Posterior vena cava (tissue), 2 donors: ENCODE results near the gene LTBR. TPM values are rescaled to one million over a fixed set of nuclear protein-coding genes. Genes with fewer than 3 reads are reported as not detected.

Experiments used
- DNase-seq: peaks from one replicate; pipeline ENCODE4 v3.0.0-alpha.2; 2020; ENCODE audit warnings: low spot score
- intact Hi-C, 2 donors: fragments of 100-400 bp; cut with DNase I; formaldehyde crosslinking; loops; one replicate each; pipeline versions ENCODE4 v1.14.1 to v1.14.2; 2022 to 2023
- total RNA-seq, 2 donors: library from RNA; stranded (reverse); fragmentation: NEBNext Ultra II Directional; extraction: Animal tissue kit (Norgen Biotek cat#: 25700); gene quantifications; one replicate each; pipeline ENCODE4 v1.2.1, GENCODE V29; 2021
- donor health status: DM: yes; HTN: yes; CAD: no.
- donor health status: DM: yes; HTN: yes; CAD: no.

LTBR gene
- total RNA-seq, 2 donors from 2014 or later, result 86.4 to 92.5 TPM

- DNase-seq, result no peak
- intact Hi-C loops, result no loop called here
These were observed 6.9 kb upstream of the LTBR start for GRCh38 chr12:6376870-6377666.

DNA sequence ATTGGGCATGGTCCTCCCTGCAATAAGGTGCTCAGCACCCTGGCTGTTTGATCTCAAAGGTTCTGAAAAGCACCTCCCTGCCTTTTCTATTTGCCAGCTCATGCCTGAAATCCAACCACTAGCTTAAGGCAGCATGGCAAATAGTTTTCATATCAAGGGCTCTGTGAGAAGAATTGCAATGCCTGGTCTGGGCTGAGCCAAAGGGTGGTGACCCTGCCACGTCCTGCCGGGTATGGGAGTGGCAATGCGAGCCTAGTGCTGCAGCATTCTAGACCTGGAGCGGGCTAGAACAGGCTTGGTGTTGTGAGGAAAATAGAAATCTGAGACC, 6.3 kb upstream of the LTBR start:
- intact Hi-C loops, result no loop called here
- DNase-seq, result no peak

GRCh38 chr12:6378709-6379472, 5.1 kb upstream of the LTBR start:
- DNase-seq, result no peak
- intact Hi-C loops, result no loop called here

GRCh38 chr12:6380141-6381121, 3.5 kb upstream of the LTBR start:
- intact Hi-C loops, result loop anchor here (5.0 kb wide), 2 partner anchors 38 to 53 kb away; partner anchors contain the start of gene TNFRSF1A (in 2 of the 2)
- DNase-seq, result no peak

DNA sequence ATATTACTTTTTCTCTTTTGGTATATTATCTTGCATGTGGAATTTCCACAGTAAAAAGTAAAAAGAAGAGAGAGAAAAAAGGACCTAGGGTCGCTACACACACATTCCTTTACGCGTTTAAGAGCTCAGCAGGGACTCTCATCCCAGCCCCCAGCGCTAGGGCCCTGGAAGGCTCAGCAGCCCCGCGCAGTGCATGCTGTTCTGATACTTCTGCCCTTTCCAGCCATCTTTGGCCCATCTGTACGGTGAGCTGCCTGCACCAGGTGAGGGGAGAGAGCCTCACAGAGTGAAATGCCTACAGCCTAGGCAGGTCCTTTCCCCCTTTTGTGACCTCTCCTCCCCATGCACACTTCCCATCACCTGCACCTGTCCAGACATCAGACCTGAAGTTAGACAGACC, 1.6 kb upstream of the LTBR start:
- intact Hi-C loops, result loop anchor here (5.0 kb wide), 2 partner anchors 40 to 55 kb away; partner anchors contain the start of gene TNFRSF1A (in 2 of the 2)
- no peak for DNase-seq

GRCh38 chr12:6382982-6383381, 980 bp upstream of the LTBR start:
- intact Hi-C loops, result loop anchor here (5.0 kb wide), 2 partner anchors 41 to 56 kb away; partner anchors contain the start of gene TNFRSF1A (in 2 of the 2)

GRCh38 chr12:6384499-6385436, 806 bp downstream of the LTBR start:
- no peak for DNase-seq
- intact Hi-C loops, result loop anchor here (2.0 to 5.0 kb wide), 3 partner anchors 32 to 57 kb away; partner anchors contain the start of gene TNFRSF1A (in 2 of the 2)

More at GRCh38 chr12:6382982-6383381, 980 bp upstream of the LTBR start:
- DNase-seq, result no peak

DNA sequence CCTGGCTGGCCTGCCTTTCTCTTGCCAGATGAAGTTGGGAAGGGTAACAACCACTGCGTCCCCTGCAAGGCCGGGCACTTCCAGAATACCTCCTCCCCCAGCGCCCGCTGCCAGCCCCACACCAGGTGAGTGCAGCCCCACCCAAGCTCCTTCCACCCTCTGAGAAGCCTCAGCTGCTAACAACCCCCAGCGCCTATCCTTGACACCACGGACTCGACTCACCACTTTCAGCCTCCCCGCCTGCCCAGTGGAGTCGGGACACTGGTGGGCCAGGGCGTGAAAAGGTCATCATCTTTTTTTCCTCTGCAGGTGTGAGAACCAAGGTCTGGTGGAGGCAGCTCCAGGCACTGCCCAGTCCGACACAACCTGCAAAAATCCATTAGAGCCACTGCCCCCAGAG, 2.1 kb downstream of the LTBR start:
- DNase-seq, result no peak
- intact Hi-C loops, result no loop called here

DNA sequence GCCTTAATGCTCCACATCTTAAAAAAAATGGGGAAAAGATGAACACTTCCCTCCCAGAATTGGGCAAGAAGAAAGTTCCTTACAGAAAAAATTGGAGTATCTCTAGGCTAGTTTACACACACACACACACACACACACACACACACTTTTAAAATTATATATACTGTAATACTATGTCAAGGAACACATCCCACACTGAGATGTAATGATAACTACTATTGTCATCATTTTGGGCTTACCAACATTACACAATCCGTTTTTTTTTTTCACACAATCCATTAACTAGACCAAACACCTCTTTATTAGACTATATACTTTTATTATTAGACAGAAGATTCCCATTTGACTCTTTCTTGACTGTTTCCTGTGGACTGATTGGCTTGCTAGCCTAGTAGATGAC, 2.5 kb downstream of the LTBR start:
- intact Hi-C loops, result no loop called here
- DNase-seq, result no peak

DNA sequence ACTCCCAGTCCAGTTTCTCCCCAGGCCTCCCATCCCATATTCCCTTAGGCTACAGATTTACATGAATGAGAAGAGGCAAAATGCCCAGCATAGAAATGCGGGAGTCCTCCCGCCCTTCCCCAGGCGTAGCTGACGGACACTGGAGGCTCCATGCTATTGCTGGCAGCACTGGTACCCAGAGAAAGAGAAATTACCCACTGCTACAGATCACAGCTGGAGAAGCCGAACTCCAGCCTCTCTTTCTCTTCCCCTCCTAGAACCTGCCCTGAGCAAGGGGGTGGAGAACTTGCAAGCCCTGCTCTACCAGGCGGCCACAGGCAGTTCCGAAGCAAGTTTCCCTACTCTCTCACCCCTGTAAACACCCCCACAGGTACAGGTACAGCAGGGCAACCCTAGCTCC, 3.6 kb downstream of the LTBR start:
- intact Hi-C loops, result no loop called here
- DNase-seq, result no peak

DNA sequence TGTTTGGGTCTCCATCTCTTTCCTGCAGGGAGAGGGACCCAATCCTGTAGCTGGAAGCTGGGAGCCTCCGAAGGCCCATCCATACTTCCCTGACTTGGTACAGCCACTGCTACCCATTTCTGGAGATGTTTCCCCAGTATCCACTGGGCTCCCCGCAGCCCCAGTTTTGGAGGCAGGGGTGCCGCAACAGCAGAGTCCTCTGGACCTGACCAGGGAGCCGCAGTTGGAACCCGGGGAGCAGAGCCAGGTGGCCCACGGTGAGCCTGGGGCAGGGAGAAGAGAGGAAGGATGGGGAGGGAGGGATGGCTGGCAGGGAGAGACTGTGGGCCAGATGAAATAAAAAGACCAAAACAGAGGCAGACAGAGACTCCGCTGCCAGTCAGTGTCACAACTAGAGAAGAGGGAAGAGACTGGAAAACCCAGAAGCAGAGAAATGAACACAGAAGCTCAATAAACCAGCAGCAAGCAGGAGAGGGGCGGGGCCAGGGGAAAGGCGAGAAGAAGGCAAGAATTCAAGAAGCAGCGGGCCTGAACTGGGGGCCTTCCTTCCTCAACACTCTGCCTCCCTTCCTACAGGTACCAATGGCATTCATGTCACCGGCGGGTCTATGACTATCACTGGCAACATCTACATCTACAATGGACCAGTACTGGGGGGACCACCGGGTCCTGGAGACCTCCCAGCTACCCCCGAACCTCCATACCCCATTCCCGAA, 6.3 kb downstream of the LTBR start:
- no peak for DNase-seq
- intact Hi-C loops, result no loop called here

GRCh38 chr12:6391013-6391412, 7.1 kb downstream of the LTBR start:
- intact Hi-C loops, result no loop called here
- no peak for DNase-seq

GRCh38 chr12:6392504-6392903, 8.5 kb downstream of the LTBR start:
- intact Hi-C loops, result no loop called here
- no peak for DNase-seq

GRCh38 chr12:6393109-6393508, 9.1 kb downstream of the LTBR start:
- DNase-seq, result no peak
- intact Hi-C loops, result no loop called here

DNA sequence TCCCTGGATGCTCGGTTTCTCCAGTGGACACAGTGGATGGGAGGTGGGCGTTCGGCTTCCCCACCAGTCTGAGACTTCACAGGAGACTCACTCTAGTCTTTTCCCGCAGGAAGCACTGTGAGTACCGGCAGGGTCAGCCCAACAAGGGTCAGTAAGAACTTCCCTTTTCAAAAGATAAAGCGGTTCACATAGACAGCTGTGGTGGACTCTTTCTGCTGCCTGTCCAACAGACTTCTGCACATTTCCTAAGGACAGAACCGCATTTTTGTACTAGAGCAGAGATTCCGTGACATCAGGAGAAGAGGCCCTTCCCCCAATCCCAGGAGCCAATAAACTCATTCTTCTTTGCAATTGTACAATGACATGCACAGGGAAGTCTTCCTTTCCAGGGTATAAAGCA, 10.4 kb downstream of the LTBR start:
- intact Hi-C loops, result no loop called here
- DNase-seq, result no peak

- no peak for DNase-seq
- intact Hi-C loops, result no loop called here
These were observed 12.1 kb downstream of the LTBR start for GRCh38 chr12:6396031-6396430.

DNA sequence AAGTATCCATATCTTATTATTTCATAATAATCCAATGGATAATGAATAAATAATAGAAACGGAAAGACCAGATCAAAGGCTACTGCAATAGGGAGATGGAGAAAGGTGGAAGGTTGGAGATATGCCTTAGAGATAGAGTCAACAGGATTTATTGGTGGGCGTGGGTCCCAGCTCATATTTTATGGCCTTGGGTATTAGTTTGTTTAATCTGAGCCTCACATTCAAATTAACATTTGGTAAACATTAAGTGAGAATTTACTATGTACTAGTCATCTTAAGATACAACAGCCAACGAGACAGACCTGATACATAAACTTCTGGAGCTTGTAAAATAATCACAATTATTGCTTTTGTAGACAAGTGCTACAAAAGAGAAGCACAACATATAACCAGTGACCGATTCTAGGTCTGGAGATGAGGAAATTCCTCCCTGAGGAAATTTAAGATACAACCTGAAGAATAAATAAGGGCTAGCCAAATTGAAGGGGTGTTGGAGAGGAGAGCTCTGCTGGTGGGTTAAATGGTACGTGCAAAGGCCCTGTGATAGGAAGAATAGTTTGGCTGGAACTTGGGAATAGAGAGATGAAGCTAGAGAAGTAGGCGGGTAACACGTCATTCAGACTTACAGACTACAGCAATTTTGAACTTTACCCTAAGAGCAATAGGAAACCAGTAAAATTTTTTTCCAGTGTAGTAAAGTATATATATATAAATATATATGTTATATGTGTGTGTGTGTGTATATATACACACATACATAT, 16.1 kb downstream of the LTBR start:
- intact Hi-C loops, result no loop called here

More for the DNA sequence above, 16.1 kb downstream of the LTBR start:
- DNase-seq, result no peak
